Kidney epithelial cell (primary cell): Measurements from ENCODE around the gene STX16. TPM values are rescaled to one million over a fixed set of nuclear protein-coding genes. Genes with fewer than 3 reads are reported as not detected.

Source experiments
- DNase-seq: peaks from one replicate; pipeline ENCODE4 v3.0.0-alpha.2; 2010; ENCODE audit warnings: low read depth
- H3K27me3 ChIP-seq: 2 replicates; pipeline ENCODE4 v1.6.0; 2011; ENCODE audit warnings: low read length; ENCODE audit not compliant: control insufficient read depth, insufficient read depth
- H3K36me3 ChIP-seq: 2 replicates; pipeline ENCODE4 v1.5.1; 2011; ENCODE audit warnings: low read length; ENCODE audit not compliant: control insufficient read depth, insufficient read depth
- H3K4me3 ChIP-seq: 2 replicates; pipeline ENCODE4 v1.5.1; 2011; ENCODE audit warnings: low read depth, mild to moderate bottlenecking, control low read depth, low read length
- CTCF ChIP-seq: IDR thresholded peaks from 2 replicates; pipeline ENCODE4 v1.5.1; 2011; ENCODE audit warnings: mild to moderate bottlenecking, moderate library complexity, low read length, control low read depth, inconsistent platforms; ENCODE audit not compliant: insufficient read depth, poor library complexity, severe bottlenecking
- total RNA-seq: library from RNA; depleted of rRNA; stranded (reverse); fragments of >200 nt; gene quantifications from 2 replicates; pipeline ENCODE4 v1.2.3, GENCODE V29; 2015

The STX16 gene
- total RNA-seq, 1 donor from 2014 or later = 53.6 TPM

GRCh38 chr20:58616411-58616810 is 34.7 kb upstream of the STX16 start:
- Histone ChIP-seq H3K36me3 (no peaks in the 10 kb centered on the region), H3K4me3 (no peak overlapping the region), H3K27me3 (no peaks in the 10 kb centered on the region)
- DNase-seq = no peak
- no peak for TF ChIP-seq CTCF

GRCh38 chr20:58617158-58617557 is 33.9 kb upstream of the STX16 start:
- DNase-seq = no peak
- Histone ChIP-seq H3K36me3 (no peaks in the 10 kb centered on the region), H3K27me3 (no peaks in the 10 kb centered on the region), H3K4me3 (no peak overlapping the region)
- TF ChIP-seq CTCF = no peak

- DNase-seq = no peak
- TF ChIP-seq CTCF = no peak
- Histone ChIP-seq H3K27me3 (no peaks in the 10 kb centered on the region), H3K4me3 (no peak overlapping the region), H3K36me3 (no peaks in the 10 kb centered on the region)
These were observed 32.6 kb upstream of the STX16 start for GRCh38 chr20:58618351-58619076.

GRCh38 chr20:58619077-58619863 is 31.8 kb upstream of the STX16 start:
- no peak for TF ChIP-seq CTCF
- no peaks in the 10 kb centered on the region for H3K27me3 ChIP-seq
- no peak for DNase-seq
- no peaks in the 10 kb centered on the region for H3K36me3 ChIP-seq
- H3K4me3 ChIP-seq = no peak overlapping the region

GRCh38 chr20:58619864-58620431 is 31.1 kb upstream of the STX16 start:
- no peak for TF ChIP-seq CTCF
- DNase-seq = no peak
- no peak overlapping the region for H3K4me3 ChIP-seq
- H3K27me3 ChIP-seq = no peaks in the 10 kb centered on the region
- no peaks in the 10 kb centered on the region for H3K36me3 ChIP-seq
